NCI-H510A treated with DMSO at 0.1 percent for 48 hours (cell line): ENCODE measurements around the gene FAM120B.

ENCODE experiments used
- DNase-seq: peaks from one replicate; lab custom pipeline; 2025; lab: John Stamatoyannopoulos, UW

Gene FAM120B

DNA sequence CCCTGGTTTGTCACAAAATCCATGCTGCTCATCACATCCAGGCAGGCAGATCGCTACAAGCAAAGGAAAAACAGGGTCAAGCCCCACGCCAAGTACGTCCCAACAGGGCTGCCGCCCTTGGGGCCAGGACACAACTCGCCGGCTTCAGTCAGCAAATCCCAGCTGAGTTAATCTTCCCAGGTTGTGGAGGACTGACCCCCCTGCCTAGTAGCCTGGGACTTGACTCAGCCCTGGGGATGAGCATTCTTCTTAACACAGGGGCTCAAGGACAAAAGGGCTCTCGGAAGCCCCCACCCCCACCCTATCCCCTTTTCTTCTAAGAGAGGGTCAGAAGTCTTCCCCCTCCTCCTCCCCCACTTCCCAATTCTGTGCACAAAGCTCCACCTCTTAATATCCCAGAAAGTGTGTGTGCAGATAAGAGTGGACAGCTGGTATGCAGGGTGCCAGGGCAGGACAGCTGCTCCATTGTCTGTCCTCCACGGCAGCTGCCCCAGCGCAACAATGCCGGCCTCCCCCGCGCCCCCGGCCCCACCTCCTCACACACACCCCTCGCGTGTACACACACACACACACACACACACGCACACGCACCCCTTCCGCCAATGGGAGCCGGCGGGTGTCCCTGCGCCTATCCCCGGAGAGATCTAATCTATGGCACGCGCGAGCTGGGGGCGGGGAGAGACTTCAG lies 20.2 kb upstream of the FAM120B start:
- no peak for DNase-seq

- no peak for DNase-seq
These were observed 19.7 kb upstream of the FAM120B start for GRCh38 chr6:170286934-170287265.

DNA sequence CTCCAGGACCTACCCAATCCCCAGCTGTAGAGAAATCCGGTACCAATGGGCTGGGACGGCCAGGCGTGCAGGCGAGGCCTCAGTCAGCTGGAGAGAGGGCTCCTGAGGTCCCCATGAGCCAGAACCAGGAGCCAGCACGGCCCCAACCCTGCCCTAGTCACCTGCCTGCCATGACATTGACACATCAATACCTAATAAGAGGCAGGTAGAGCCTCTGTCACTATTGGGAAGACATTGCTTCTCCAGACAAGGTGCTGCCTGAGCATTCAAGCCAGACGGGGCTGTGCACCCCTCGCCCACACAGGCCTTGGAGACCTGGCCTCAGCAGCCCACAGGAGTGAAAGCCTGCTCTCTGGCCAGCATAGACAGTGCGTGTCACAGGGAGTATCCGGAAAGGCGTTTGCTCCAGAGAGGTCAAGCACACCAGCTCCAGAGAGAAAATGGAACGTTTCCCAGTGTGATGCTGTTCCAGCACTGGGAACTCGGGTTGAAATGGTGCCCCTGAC lies 19.1 kb upstream of the FAM120B start:
- DNase-seq, result no peak

GRCh38 chr6:170288091-170288631 lies 18.4 kb upstream of the FAM120B start:
- DNase-seq, result no peak

DNA sequence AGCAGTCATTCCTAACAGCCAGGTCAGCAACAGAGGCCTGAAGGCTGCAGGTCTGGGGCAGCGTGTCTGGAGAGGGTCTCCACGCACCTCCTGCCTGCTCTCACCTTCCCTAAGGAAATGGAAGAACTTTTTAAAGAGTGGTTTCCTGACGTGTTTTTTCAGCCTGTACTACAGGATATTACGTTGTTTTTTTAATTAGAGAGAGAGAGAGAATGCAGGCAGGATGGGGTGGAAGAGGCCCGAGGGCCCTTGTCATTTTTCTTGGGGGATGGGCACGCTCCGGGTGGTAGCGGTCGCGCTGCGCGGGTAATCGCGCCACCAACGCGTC lies 17.7 kb upstream of the FAM120B start:
- no peak for DNase-seq

GRCh38 chr6:170289180-170289931 lies 17.2 kb upstream of the FAM120B start:
- no peak for DNase-seq

DNA sequence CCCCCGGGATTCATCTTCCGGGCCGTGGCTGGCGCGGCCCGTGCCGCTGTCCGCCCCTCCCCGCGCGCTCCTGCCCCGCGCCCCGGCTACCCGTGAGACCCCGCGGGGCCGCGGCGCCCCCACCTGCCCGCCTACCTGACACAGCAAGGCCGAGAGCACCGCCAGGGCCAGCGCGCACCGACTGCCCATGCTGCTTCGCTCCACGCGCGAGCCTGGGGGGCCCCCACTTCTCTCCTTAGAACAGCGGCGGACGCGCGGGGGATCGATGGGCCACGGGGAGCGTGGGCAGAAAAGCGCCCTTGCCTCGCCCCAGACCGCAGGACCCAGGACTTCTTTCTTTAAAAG lies 16.6 kb upstream of the FAM120B start:
- no peak for DNase-seq

GRCh38 chr6:170290296-170291128 lies 16.0 kb upstream of the FAM120B start, which contains the start of gene DLL1:
Gene DLL1, minus strand, starts transcription at chr6:170291078. Its CDS starts 939 bp downstream, at chr6:170290139.
- peak; percentile 41 for DNase-seq

GRCh38 chr6:170291271-170292110 lies 15.1 kb upstream of the FAM120B start:
- peak; percentile 57 for DNase-seq

GRCh38 chr6:170292111-170292406 lies 14.5 kb upstream of the FAM120B start:
- DNase-seq, result no peak

DNA sequence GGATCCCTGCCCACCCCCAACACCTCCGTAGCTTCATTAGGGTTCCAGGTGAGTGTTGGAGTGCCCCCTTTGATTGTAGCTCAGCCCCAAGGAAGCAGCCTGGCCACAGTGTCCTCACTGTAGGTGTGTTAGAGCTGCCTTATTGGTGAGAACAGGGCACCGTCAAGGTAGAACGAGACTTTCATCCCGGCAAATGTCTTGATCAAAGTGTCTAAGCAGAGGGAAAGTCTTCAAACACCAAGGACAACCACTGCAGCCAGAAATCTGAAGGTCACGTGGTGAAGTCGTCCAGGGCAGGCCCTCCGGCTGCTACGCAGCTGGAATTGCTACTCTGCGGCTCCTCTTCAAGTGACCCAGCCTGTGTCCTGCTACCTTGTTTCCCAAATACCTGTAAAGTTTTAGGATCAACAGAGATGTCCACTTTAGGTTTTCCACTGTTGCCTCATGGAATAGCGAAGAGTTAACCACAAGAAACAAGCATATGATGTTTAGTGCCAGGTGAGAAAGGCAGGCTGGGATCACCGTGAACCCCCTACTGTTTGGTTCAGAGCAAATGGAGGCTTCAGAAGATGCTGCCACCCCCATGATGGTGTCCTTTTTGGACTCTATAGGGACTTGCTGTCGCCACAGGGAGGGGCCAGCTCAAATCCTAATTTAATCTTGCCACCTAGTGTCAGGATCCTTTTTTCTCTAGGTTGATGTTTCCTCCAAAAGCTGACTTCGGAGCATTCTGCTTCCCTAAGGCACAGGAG lies 14.0 kb upstream of the FAM120B start:
- DNase-seq, result no peak

DNA sequence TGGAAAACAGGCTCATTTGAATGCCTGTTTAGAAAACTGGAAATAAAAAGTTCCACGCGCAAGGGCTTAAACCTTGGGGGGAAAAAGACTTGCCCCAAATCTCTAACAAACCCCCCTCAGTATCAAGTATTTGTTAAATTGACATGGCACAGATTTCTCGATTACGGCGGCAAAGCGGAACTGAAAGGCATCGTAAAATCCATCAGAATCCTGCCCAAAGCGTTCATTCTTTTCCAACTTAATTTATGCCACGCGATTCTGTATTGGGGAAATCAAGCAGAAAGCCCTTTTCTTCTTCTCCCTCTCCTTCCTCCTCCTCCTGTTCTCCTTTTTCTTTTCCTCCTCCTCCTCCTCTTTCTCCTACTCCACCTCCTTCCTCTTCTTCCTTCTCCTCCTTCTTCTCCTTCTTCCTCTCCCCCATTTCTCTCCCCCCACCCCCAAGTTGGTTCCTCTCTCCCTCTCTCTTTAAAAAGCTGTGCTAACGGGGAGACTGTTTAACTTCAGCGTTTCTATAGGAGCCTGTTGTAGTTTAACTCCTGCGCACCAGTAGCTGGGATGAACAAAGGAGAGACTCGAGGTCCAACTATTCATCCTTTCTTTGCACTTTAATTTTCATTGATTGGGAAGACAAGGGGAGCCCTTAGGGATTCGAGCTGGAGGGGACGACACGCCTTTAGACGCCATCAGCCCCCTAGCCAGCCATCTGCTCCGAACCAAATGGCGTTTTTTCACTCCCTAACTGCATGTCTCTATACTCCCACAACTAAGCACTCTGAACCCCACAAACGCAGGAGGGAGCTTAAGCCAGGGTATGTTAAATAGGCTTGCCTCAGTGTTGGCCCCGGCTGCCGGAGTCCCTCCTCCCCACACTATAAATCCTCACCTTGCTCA lies 13.0 kb upstream of the FAM120B start:
- DNase-seq, result no peak

- no peak for DNase-seq
These were observed 12.2 kb upstream of the FAM120B start for GRCh38 chr6:170294298-170294730.

- no peak for DNase-seq
These were observed 11.6 kb upstream of the FAM120B start for GRCh38 chr6:170294813-170295509.

DNA sequence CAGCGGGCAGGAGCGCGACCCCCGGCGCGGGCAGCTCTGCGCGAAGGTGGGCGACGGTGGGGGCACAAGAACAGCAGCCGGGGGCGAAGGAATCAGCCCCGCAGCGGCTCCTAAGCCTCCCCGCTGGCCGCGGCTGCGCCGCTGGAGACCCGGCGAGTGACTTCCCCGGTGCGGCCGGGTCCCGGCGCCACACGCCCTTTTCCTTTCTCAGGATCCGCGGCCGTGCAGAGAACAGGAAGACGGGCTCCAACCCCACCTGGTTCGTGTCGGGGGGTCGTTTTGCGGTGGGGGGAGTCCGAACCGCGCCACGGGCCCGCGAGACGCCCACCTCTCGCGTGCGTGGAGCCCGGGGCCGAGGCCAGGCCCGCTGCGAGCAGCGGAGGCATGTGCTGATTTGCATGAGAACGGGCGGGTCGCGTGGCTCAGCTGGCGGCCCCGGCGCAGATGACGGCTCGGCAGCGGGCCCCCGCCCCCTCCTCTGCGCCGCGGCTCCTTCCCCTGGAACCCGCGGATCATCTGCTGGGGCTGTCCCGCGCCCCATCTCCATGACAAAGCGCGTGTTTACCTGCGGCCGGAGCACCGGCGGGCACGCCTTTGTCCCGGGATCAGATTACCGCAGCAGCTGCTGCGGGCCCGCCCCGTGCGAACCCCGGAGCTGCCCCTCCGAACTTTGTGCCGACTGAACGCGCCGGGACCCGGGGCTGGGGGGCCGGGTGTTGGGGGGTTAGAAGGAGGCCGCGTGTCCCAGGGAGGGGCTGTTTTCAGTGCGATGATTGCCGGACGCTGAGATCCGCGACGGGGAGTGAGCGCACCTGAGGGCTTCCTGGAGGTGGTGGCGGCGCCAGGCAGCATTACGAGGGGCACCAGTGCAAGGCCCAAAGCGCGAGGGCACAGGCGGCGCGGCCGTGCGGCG lies 10.8 kb upstream of the FAM120B start:
- no peak for DNase-seq

- no peak for DNase-seq
These were observed 10.2 kb upstream of the FAM120B start for GRCh38 chr6:170296423-170296745.

GRCh38 chr6:170296746-170297575 lies 9.6 kb upstream of the FAM120B start:
- DNase-seq, result peak; percentile 45
